NCI-H345 treated with DMSO at 0.1 percent for 48 hours (cell line): ENCODE results near the gene NRIP1.

ENCODE experiments used
- DNase-seq: peaks from one replicate; lab custom pipeline; 2025; ENCODE audit not compliant: unreplicated experiment; lab: John Stamatoyannopoulos, UW

Gene NRIP1

DNA sequence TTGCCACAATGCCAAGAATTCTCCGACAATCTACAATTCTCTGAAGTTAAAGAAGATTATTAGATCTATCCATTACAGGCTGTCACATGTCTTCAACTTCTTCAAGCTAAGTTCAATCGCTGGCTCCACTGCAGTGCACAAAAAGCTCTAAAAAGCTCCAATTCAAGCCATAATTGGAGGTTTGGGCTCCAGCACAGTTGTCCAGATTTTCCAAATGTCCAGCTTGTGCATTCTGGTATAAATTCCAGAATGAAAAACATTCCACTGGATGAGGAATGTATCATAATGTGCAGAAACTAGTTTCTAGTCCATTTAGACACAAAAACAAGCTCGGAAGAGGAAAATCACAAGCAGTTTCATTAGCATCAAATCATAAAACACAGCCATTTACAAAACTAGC lies 138.6 kb downstream of the NRIP1 start:
- no peak for DNase-seq

- no peak for DNase-seq
These were observed 141.3 kb downstream of the NRIP1 start for GRCh38 chr21:14923468-14923867.

- no peak for DNase-seq
These were observed 141.8 kb downstream of the NRIP1 start for GRCh38 chr21:14922980-14923379.

DNA sequence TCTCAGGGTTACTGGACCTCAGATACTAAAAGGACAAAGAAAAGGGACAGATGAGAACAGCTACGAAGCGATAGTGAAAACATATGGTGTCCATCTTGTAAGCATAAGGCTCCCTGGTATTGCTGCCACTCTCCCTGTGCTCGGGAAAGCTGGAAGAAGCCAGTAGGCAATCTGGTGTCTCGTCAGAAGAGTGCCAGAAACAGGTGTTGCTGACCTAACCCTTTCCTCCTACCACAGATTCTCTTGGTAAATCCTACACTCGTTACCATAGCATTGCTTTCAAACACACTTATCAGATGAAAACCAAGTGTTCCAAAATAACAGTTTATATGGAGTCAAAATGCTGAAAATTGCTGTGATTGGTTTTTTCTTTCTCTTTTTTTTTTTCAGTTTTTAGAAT lies 146.3 kb downstream of the NRIP1 start:
- no peak for DNase-seq

- no peak for DNase-seq
These were observed 147.0 kb downstream of the NRIP1 start for GRCh38 chr21:14917762-14918161.

- DNase-seq, result no peak
These were observed 148.1 kb downstream of the NRIP1 start for GRCh38 chr21:14916676-14917141.

GRCh38 chr21:14913638-14914037 lies 151.2 kb downstream of the NRIP1 start:
- DNase-seq, result no peak

GRCh38 chr21:14911351-14911750 lies 153.4 kb downstream of the NRIP1 start:
- DNase-seq, result no peak
